LHCN-M2 (cell line): ENCODE data around the gene HYOU1. TPM values are rescaled to one million over a fixed set of nuclear protein-coding genes. Genes with fewer than 3 reads are reported as not detected.
A peak's percentile ranks its signal among the peaks of the same experiment; 100 is the strongest.
"Not testable (repeated sequence)": the region's sequence is repeated elsewhere in the genome, so short reads cannot be mapped to it uniquely, and the experiment has no call there.

Experiments
- DNase-seq: peaks from one replicate; pipeline ENCODE4 v3.0.0-alpha.2; 2012; ENCODE audit warnings: low read depth
- total RNA-seq: library from RNA; depleted of rRNA; stranded (reverse); fragments of >200 nt; gene quantifications from 2 replicates; pipeline ENCODE4 v1.2.3, GENCODE V29; 2014

Gene HYOU1
- total RNA-seq, 1 experiment from 2014 or later: 96.4 TPM

DNA sequence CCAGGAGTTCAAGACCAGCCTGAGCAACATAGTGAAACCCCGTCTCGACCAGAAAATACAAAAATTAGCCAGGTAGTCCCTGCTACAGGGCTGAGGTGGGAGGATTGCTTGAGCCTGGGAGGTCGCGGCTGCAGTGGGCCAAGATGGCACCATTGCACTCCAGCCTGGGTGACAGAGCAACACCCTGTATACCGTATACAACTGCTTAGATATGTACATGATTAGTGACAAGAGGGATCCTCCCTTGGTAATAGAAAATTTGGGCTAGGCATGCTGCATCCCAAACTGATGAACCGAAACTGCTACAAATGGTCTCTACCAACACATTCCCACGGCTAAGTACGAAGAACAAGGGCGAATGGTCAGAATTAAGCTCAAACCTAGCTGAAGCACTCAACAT is 14.1 kb downstream of the HYOU1 start:
- DNase-seq: no peak

DNA sequence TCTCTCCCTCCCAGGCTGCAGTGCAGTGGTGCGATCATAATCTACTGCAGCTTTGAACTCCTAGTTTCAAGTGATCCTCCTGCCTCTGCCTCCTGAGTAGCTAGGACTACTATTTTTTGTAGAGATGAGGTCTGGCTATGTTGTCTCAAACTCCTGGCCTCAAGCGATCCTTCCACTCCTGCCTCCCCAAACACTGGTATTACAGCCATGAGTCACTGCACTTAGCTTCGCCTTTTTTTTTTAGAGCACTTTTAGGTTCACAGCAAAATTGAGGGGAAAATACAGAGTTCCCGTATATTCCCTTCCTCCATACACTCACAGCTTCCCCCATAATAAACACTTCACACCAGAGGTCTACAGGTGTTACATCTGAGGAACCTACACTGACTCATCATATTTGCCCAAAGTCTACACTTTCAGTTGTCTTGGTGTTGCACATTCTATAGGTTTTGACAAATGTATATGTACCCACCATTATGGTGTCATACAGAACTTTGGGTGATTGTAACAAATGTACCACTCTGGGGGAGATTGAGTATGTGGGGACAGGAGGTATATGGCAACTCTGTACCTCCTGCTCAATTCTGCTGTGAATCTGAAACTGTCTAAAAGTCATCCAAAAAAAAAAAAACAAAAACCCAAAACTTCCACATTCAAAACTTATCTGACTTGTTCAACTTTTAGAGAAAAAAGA is 15.0 kb downstream of the HYOU1 start:
- no peak for DNase-seq

DNA sequence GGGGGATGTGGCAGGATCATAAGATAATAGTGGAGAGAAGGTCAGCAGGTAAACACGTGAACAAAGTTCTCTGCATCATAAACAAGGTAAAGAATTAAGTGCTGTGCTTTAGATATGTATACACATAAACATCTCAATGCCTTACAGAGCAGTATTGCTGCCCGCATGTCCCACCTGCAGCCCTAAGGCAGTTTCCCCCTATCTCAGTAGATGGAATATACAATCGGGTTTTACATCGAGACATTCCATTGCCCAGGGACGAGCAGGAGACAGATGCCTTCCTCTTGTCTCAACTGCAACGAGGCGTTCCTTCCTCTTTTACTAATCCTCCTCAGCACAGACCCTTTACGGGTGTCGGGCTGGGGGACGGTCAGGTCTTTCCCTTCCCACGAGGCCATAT is 17.5 kb downstream of the HYOU1 start:
- not testable (repeated sequence) for DNase-seq

DNA sequence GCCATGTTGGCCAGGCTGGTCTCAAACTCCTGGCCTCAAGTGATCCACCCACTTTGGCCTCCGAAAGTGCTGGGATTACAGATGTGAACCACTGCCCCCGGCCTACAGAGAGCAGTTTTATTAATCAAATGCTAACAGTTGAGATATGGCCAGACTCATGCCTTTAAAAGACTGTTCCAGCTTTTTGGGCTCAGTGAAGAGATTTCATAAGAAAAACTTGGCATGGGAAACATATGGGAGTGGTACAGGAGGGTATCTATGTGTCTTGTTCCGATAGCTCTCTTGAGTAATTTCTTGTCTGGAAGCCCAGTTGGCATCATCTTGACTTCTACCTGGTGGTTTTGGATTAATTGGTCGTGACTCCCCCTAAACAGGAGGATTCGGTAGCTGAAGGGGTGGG is 18.1 kb downstream of the HYOU1 start:
- DNase-seq: no peak

DNA sequence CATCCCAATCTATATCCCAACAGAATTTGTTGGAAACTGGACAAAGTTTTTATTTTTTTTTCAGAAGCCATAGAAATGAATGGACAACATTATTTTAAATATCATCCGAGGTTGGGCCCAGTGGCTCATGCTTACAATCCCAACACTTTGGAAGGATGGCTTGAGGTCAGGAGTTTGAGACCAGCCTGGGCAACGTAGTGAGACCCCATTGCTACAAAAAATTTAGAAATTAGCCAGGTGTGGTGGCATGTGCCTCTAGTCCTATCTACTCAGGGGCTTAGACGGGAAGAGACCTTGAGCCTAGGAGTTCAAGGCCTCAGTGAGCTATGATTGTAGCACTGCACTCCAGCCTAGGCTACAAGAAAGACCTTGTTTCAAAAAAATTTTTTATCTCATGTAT is 22.2 kb downstream of the HYOU1 start:
- no peak for DNase-seq

DNA sequence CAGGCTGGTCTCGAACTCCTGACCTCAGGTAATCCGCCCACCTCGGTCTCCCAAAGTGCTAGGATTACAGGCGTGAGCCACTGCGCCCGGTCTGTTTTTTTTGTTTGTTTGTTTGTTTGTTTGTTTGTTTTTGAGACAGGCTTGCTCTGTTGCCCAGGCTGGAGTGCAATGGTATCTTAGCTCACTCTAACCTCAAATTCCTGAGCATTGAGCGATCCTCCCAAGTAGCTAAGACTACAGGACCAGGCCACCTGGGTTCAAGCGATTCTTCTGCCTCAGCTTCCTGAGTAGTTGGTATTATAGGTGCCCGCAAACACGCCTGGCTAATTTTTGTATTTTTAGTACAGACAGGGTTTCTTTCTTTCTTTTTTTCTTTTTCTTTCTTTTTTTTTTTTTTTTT is 23.6 kb downstream of the HYOU1 start:
- not testable (repeated sequence) for DNase-seq

DNA sequence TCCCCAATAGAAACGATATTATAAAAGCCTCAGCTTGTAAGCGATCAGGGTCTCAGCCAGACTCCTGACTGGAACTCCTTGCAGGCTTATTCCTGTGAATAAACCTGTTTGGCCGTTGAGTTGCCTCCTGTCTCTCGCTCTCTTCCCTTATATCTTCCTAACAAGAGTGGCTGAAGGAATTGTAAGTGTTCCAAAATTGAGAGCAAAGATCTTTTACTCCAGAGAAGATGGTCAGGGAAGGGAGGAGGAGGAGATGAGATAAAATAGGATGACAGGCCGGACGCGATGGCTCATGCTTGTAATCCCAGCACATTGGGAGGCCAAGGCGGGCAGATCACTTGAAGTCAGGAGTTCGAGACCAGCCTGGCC is 25.1 kb downstream of the HYOU1 start:
- DNase-seq: no peak

DNA sequence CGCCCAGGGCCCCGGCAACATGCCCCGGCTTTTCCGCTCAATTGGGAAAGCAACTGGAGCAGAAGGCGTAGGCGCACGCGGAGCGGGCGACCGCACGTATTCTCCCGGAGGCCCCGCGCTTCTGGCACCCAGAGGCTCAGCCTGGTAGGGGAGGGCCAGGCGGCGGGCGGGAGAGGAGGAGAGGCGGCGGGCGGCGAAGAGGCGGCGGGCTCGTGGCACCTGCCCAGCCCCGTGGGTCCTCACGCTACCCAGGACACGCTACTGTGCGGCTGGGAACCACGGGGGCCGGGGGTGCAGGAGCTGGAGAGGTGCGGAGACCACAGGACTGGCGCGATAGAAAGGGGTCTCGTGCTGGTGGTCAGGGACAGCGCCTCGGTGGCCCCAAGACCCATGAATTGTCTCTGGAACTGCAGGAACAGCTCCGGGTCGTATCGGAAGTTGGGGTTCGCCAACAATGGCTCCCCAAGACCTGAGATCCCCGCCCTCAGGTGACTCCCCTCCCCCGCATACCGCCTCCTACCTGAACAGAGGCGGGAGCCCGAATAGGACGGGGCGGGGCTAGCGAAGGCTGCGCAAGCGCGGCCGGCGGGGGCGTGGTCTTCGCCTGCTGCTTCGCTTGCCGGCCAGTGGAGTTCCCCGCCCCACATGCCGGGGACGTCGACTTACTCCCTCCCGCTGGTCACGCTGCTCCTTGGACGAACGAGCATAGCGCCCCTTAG is 26.5 kb downstream of the HYOU1 start, which contains the start of gene SLC37A4:
Gene SLC37A4 (minus strand): TSS at position 549 of the 719 bp plus-strand sequence.
- peak; percentile 95 for DNase-seq

DNA sequence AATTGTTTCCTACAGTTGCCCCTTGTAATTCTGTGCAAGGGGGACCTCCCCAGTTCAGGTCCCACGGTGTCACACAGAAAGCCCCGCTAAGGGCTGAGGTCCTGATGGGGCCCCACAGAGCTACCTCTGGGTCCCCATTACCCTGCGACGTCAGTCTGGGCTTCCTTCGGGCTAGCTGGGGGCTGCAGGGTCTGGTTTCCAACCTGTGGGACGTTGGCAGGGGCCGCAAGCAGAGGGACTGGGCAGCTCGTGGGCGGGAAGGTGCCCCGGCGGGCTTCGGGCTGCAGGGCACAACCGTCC is 27.0 kb downstream of the HYOU1 start:
- DNase-seq: no peak

DNA sequence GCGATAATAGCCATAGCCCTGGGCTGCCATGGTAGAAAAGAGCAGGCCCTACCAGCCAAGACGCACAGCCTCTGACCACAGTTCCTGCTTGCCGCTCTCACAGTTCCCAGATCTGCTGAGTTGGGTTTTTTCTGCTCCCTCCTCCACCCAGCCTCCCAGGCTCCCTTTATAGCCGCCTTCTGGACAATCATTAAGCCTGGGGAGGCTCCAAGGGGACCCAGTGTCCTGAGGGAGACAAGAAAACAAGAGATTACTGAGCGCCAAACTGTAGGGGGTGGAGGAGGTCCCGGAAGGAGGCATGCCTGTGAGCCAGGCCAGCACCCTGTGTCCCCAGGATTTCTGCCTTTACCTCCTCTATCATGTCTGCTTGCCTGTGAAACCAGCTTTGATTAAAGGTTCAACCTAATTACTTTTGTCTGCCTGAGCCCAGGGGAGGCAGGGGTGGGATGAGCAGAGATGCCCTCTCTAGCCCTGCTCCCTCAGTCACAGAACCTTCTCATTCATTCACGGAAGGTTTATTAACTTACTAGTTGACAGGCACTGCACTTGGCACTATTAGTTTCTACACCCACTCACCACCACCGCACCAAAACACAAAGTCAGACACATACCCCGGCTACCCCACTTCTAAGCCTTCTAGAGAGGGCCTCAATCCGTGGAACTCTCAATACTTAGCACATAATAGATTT is 27.5 kb downstream of the HYOU1 start:
- DNase-seq: no peak

DNA sequence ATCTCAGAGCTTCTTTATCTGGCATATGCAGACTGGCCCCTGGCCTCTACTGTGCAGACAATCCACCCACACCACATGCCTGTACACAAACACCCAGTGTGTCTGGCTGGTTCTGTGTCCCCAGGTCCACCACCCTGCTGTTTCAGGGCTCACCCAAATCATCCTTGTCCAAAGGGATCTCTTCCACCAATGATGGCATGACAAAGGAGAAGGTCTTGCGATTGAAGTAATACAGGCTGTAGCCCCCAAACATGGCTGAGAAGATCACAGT is 28.0 kb downstream of the HYOU1 start:
- DNase-seq: no peak

DNA sequence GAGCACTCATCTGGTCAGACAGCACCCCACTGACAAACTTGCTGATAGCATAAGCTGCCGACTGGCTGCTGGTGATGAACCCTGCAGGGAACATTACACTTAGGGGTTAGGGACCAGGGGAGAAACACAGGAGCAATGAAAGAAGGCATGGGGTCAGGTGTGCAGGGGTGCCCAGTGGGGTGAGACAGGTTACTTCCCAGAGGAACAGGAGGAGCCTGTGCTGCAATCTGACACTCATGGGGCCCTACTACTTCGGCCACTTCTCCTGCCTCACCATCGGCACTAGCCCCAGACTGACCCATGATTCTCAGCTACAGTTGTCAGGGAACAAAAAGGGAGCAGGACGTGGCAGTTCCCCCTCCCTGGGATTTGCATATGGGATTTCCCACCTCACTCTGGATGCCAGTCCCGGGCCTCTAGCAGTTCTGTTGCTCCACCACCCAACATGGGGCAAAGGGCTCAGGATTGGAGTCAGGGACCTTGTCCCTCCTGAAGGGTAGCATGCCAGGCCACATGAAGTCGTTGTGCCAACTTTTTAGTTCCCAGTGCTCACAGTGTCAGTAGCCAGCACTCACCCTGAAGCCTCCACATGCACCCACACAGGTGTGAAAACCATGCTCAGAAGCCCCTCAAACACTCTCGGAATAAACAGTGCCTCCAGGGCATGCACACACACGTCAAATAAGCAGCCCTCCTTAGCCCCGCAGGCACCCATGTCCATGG is 28.5 kb downstream of the HYOU1 start:
- no peak for DNase-seq

DNA sequence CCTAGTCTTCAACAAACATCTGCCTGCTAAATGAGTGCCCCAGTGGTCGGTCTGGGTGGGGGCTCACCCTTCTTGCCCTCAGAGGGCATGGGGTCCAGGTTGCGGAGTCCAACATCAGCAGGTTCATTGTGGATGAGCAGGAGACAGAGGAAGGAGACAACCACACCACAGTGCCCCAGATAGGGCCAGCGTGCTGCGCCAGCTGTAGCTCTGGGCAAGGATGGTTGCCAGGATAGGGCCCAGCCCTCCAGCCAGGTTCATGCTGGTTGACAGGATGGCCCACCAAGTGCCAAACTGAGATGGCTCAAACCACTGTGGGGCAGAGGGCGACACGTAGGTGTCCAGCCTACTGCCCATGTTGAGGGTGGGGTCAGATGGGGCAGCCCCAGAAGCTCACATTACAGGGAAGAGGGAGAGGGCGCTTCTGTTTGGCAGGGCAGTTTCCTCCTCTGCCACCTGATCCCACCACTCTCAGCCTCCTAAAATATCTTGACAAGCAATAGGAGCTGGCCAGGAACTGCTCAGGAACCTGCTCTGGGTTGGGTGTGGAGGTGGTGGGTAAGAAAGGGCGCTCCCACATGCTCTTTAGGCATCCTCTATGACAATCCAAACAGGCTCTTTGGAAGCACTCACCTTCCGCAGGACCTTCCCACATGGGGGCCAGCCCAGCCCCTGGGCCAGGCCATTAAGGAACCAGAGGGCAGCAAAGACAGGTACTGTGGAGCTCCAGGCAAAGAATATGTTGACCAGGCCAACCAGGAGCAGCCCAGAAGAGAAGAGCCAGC is 29.3 kb downstream of the HYOU1 start:
- DNase-seq: no peak

DNA sequence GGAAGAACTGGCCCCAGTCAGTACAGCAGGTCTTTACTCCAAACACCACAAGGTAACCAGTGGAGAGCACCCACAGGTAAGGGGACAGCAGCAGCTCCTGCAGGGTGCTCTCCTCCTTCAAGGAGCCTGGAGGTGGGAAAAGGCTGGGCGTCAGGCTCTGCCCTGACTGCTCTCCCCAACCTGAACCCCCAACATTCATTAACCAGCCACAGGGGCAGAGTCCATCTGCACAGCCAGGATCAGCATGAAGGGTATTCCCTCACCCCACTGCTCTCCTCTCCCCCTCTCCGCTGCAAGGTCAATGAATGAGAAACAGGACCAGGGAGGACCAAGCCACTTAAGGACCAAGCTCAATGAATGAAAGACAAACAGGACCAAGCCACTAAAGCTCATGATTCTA is 30.0 kb downstream of the HYOU1 start:
- DNase-seq: no peak

DNA sequence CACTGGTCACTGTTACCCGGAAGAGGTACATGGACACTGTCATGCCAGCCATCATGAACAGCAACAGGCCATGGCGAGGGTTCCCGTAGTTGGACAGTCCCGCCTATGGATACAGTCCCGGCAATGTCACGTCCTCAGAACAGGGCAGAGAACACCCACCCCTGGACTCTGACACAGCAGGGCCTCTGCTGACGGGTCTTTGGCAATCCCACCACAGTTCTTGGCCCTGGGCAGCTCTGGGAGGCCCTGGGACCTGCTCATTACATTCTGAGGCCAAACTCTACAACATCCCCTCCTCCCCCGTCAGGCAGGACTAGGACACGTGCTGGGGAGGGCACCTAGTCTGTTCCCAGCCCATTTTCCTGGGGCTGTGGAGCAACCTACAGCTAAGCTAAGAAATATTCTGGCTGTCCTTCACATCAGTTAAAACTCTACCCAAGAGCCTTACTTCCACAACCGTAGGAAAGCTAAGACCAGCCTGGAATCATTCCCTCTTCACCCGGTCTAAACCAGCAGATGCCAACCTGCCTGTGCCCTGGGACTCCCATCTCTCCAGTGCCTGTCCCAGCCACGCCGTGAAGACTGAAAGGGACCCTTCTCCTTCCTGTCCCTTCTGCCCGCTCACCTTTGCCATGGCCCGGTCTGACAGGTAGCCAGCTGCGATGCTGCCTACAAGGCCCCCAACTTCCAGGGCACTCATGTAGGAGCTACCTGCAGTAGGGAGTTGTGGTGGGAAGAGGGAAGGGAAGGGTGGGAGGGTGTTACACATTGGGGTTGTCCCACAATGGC is 30.8 kb downstream of the HYOU1 start:
- DNase-seq: no peak

DNA sequence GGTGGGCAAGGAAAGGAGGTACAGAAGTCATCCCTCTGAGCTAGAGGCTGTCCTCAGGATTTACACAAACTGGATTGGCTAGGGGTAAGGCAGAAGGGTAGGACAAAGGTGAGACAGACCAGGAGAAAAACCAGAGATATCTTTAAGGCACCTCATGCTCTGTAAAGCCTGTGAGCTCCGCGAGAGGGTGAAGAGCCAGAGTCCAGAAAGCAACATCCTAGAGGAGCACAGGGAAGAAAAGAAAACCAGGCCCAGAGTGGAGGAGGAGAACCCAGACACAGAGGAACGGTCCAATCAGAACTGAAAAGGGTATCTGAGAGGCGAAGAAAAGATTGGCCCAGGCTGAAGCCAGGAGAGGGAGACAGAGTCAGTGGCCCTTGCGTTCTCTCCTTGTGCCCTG is 31.5 kb downstream of the HYOU1 start:
- DNase-seq: no peak

DNA sequence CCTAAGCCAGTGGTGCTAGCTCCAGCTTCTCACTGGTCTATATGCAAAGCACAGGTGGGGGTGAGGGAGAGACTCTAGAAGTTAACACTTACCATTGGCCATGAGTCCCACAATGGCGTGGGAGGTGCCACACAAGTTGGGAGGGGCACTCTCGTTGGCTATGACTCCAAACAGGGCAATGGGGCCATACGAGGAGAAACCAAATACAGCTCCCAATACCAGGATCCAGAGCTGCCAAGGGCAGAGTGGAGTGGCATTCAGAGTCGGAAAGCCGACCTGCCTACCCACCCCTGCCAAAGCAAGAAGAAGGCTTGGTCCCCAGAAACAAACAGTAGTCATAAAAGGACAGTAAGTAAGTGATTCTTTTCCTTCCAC is 31.9 kb downstream of the HYOU1 start:
- no peak for DNase-seq

DNA sequence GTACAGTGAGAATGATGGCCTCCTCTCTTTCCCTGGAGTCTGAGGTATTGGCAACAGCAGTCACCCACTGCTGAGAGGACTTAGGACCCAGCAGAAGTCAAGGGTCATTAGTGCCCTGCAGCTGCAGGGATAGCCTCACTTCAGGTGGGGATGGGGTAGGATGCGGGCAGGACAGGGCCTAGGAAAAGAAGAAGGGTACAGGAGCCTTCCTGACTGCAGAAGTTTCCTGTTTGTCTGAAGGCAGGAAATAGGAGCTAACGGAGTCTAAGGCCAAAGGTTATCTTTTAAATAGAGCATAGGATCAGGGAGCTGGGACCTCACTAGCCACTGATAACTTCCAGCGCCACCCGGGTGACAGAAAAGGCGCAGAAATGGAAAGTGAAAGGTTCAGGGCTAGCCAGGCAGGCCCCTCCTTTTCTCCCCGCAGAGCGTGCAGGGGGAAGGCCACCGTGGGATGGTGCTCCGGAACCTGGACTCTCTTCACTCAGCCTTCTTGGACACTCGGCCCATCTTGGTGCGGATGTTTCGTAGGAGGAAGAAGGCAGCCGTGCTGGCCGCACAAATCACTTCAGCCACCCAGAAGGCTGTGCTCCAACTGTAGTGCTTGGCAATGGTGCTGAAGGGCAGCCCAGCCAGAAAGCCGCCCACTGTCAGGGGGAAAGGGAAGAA is 32.4 kb downstream of the HYOU1 start:
- DNase-seq: no peak

DNA sequence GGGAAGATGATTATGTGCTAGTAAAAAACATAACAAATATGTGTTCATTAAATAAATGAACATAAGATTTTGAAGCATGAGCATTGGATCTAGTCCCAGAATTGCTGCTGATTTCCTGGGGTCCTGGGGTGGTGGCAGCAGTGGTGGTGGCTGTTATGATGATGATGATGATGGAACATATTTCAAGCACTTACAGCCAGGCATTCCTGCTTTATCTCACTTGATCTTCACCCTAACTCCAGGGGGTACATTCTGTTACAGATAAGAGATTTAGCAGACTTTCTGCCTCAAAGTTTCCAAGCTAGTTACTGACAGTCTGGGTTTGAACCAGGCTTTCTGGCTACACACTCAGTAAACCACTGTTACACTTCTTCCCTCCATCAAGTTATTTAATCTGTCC is 33.3 kb downstream of the HYOU1 start:
- no peak for DNase-seq

DNA sequence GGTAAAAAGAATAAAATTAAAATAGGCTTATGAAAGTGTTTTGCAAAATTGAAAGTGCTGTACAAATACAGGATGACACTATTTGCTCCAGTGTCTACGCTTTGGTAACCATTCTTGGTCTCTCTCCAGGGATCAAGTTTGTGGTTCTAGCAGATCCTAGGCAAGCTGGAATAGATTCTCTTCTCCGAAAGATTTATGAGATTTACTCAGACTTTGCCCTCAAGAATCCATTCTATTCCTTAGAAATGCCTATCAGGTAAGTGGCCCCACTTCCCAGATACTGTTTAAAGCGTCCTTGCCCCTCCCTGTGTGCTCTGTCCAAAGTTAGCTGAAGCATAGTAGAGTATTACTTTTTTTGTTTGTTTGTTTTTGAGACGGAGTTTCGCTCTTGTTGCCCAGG is 35.4 kb downstream of the HYOU1 start:
- DNase-seq: no peak

DNA sequence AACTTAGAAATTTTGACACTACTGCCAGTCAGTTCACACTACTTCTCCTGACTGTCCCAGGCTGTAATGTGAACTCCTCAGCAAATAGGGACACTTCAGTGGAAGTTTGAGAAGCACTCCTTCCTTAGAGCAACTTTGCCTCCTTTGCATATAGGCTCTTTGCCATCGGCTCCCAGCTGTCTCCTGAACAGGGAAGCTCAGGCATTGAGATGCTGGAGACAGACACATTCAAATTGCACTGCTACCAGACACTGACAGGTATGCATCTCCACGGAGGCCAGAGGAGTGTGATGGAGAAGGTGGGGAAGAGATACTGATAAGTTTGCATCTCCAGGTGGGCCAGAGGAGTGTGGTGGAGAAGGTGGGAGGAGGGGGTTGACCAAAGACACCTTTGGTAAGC is 37.0 kb downstream of the HYOU1 start:
- no peak for DNase-seq
